Measurements from ENCODE around the gene TXNRD1.
"Not testable (repeated sequence)": the region's sequence is repeated elsewhere in the genome, so short reads cannot be mapped to it uniquely, and the experiment has no call there.

TXNRD1 gene

GRCh38 chr12:104372061-104372720 is 156.6 kb downstream of the TXNRD1 start:
- no peak for DNase-seq (ENCODE audit: low spot score)

- DNase-seq (ENCODE audit: low spot score), result no peak
Observed at GRCh38 chr12:104372721-104373335, 157.2 kb downstream of the TXNRD1 start.

GRCh38 chr12:104374071-104374470 is 158.5 kb downstream of the TXNRD1 start:
- DNase-seq (ENCODE audit: low spot score), result no peak

- no peak for DNase-seq (ENCODE audit: low spot score)
Observed at GRCh38 chr12:104374806-104375205, 159.2 kb downstream of the TXNRD1 start.

GRCh38 chr12:104375775-104376174 is 160.2 kb downstream of the TXNRD1 start:
- DNase-seq (ENCODE audit: low spot score), result no peak

GRCh38 chr12:104376650-104377513 is 161.3 kb downstream of the TXNRD1 start:
- peak; percentile 51 for DNase-seq (ENCODE audit: low spot score)

- DNase-seq (ENCODE audit: low spot score), result no peak
Observed at GRCh38 chr12:104377514-104377812, 161.9 kb downstream of the TXNRD1 start.

GRCh38 chr12:104378427-104378826 is 162.8 kb downstream of the TXNRD1 start:
- no peak for DNase-seq (ENCODE audit: low spot score)

GRCh38 chr12:104381341-104381730 is 165.8 kb downstream of the TXNRD1 start:
- no peak for DNase-seq (ENCODE audit: low spot score)

- DNase-seq (ENCODE audit: low spot score), result peak; percentile 89
Observed at GRCh38 chr12:104381731-104382480, 166.3 kb downstream of the TXNRD1 start.

- DNase-seq (ENCODE audit: low spot score), result no peak
Observed at GRCh38 chr12:104384141-104384880, 168.7 kb downstream of the TXNRD1 start.

GRCh38 chr12:104385510-104385909 is 169.9 kb downstream of the TXNRD1 start:
- DNase-seq (ENCODE audit: low spot score), result no peak

GRCh38 chr12:104386461-104386860 is 170.9 kb downstream of the TXNRD1 start:
- DNase-seq (ENCODE audit: low spot score), result no peak

GRCh38 chr12:104387190-104387589 is 171.6 kb downstream of the TXNRD1 start:
- no peak for DNase-seq (ENCODE audit: low spot score)

GRCh38 chr12:104394086-104394485 is 178.5 kb downstream of the TXNRD1 start:
- DNase-seq (ENCODE audit: low spot score), result not testable (repeated sequence)

All from GM03348 (cell line).